Activated T-cell treated with anti-CD3 and anti-CD28 coated beads for 4 hours (primary cell): Measurements from ENCODE around the gene OGT.
"Not testable (repeated sequence)": the region's sequence is repeated elsewhere in the genome, so short reads cannot be mapped to it uniquely, and the experiment has no call there.

Experiments
- DNase-seq: peaks from one replicate; pipeline ENCODE4 v3.0.0-alpha.2; 2020

Gene OGT

DNA sequence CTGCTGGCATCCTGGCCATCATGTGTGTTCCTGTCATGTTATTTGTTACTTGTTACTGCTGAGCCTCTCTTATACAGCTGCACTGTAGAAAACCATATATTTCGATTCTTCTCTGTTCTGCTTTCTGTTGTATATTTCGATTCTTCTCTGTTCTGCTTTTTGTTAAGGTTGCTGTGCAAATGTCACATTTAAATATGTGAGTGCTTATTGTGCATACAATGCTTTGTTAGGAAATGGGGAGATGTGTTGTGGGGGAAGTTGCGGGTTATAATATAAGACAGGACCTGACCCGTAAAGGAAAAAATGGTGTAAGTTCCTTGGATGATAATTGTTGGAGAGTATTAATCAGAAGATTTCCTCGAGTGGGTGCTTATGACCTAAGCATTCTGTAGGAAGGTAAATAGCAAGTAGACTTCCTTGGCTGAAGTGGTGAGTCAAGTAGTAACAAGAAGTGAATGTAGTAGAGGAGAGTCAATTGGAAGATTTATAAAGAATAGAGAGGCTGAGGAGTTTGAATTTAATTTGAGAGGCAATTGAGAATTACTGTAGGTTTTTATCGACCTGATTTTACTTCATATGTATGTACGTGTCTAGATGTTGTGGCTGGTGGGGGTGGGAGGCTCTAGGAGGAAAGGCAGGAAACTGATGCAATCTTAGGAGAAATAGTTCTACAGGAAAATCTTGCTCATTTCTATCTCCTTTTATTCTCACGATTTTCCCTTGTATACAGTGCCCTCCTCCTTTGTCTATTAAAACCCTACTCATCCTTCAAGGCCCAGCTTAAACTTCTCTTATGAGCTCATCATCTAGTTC, 8.5 kb downstream of the OGT start:
- no peak for DNase-seq

DNA sequence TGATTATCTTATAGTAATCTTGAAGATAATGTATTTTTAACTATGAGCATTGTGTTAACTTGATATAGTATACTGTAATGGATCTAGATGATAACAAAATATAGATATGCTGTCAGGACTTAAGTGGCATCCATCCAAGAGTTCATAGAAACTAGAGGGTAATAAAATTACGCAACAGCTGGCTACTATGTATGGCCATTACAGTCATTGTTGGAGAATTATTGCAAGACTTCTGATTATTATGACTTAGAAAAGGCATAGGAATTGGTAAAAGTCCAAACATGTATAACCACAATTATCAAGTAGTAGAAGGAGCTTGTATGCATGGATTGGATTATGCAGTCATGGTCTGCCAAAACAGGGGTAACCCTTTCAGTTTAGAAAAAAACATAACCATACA, 9.5 kb downstream of the OGT start:
- no peak for DNase-seq

DNA sequence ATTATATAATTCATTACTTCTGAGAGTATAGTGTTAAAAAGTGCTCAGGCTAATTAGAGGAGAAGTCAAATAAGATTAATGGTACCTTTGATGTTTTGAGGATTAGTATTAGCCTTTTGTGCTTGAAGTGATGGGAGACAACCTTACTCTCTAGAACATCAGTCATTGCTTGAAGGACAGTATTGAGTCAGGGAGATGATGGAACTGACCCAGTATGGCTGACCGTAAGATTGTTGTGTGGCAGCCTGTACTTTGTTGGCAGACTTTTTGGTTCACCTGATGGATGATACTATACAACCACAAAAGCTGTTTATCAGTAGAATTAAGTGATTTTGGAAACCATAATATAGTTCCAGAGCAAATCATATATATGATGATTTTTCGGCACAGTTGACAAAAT, 9.9 kb downstream of the OGT start:
- DNase-seq = no peak

DNA sequence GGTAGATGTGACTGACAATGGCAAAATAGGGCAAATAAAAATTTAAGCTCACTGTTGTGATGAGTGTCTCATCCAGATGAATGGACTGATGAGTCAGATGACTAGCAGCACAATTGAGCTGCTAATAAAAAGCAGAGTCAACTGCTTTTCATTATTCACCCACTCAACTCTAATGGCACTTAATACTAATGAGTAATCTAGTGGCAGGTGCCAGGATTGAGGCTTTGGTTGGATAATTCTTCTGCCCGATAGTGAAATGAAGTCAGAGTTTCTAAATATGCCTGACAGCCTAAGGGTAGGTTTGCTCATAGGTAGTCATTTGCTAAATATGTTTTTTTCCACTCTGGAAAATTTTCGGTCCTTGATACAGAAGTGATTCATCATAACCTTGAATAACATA, 10.4 kb downstream of the OGT start:
- no peak for DNase-seq

DNA sequence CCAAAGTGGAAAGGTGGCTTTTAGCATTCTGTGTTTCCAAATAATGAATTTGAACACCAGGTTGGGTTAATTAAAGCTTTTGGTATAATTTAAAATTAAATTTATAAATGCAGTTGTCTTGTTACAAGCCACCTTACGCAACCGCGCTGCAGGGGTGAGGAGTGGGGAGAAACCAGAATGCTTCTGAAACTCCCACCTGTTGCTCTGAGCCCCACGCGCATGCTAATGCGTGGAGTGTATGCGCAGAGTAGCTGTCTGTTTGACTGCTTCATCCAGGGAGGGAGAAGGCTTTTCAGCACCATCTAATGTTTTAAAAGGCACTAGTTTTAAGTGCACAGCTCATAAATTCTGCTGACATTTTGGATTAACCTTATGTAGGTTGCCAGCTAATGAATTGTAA, 12.5 kb downstream of the OGT start:
- DNase-seq = no peak

DNA sequence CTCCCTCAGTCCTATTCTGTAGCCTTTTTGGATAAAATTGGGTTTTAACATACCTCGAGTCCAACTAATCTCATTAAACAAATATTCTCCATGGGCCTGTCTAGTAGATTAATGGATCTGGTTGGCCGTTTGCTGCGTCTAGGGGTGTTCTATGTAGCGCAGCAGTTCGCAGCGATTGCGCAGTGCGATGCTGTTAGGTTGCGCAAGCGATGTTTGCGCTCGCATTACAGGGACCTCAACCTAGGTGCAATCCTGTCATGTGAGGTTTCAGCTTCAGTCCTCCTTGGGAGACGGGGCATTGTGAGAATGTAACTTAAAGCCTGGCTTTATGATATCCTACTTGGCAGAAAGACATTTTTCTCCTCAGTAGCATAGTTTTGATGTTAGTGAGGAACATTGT, 14.0 kb downstream of the OGT start:
- no peak for DNase-seq

DNA sequence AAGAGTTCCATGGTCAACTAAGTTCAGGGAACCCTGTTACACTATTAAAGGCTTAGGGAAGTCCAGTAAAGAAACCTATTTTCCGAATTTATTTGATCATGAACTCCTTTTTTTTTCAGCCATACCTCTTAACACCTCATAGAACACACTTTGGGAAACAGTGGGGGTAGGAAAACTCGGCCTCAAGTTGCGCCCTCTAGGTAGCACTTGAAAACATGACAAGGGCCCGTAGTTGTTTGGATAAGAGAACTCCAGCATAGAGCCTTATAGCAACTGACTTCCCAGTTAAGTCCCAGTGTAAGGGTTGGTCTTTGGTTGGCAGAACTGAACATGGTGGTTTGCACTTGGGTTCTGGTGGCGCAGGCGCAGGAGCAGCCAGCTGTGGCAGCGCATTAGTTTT, 14.4 kb downstream of the OGT start:
- no peak for DNase-seq

DNA sequence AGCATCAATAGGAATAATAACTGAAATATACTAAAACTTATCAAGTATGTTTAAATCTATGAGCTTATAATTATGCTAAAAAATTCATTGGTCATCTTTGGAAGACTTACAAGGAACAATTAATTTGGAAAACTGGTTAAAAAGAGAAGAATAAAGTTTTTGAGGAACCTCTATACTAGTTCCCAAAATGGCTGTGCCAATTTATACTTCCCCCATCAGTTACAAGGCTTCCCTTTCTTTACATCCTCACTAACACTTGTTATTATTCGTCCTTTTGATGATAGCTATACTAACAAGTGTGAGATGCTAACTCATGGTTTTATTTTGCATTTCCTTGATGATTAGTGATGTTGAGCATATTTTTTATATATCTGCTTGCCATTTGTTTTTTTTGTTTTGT, 17.1 kb downstream of the OGT start:
- no peak for DNase-seq

DNA sequence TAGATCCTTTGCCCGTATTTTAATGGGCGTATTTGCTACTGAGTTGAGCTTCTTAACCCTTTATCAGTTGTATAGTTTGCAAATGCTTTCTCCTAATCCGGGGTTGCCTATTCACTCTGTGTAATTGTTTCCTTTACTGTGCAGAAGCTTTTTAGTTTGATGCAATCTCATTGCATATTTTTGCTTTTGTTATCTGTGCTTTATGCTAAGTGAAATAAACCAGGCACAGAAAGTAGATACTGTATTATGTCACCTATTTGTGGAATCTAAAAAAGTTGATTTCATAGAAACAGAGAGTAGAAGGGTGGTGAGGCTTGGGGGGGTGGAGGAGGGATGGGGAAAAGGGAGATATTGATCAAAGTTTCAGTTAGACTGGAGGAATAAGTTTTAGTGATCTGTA, 17.7 kb downstream of the OGT start:
- no peak for DNase-seq

DNA sequence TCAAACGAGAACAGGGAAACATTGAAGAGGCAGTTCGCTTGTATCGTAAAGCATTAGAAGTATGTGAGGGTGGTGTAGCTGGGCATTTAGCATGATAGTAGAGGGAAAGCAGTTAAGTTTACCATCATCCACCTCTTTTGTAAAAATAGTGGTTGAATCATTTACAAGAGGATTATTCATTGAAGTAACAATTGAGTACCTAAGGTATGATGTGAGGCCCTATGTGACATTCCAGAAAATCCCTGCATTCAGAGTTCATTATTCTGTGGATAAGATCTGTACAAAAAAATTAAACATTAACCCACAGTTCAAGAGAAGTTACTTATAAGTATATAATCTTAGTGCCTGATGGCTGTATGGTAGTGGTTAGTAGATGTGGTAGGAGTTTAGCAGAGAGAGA, 23.1 kb downstream of the OGT start:
- DNase-seq = no peak

DNA sequence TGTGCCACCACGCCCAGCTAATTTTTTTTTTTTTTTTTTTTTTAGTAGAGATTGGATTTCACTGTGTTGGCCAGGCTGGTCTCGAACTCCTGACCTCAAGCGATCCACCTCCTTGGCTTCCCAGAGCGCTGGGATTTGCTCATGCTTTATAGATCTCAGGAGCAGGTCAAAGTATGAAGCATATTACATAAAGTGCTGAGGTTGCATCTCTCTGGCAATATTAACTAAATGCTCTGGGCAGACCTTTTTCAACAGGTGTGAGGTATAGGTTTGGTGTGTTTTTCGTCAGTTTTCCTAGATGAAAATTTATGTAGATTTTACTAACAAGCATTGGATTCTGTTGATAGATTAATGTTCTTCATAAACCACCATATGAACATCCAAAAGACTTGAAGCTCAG, 26.0 kb downstream of the OGT start:
- DNase-seq = no peak

DNA sequence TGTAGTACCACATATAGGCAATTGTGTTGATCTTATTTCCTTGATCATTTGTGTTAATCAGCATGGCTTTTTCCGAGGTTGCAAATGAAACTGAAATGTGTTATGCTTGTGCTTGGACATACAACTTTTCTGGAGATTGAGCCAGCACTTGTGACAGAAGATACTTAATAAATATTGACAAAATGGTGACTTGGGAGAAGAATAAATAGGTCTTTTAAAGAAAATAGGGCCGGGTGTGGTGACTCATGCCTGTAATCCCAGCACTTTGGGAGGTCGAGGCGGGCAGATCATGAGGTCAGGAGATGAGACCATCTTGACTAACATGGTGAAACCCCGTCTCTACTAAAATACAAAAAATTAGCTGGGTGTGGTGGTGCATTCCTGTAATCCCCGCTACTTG, 26.9 kb downstream of the OGT start:
- DNase-seq = not testable (repeated sequence)

DNA sequence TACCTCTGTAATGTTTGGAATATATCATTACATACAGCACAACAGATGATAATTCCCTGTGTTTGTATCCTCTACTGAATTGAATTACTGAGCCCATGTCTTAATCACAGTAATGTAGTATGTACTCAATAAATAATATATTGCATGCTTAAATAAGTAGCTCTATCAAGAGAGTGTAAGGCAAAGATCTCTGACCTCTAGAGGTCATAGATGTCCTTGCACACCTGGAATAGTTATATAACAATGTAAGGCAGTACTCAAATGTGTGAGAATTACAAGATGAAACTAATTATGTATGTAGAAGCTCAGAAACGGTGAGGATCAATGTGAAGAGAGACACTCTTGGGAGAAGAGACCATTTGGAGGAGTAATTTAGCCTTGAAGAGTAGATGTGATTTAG, 31.0 kb downstream of the OGT start:
- no peak for DNase-seq

DNA sequence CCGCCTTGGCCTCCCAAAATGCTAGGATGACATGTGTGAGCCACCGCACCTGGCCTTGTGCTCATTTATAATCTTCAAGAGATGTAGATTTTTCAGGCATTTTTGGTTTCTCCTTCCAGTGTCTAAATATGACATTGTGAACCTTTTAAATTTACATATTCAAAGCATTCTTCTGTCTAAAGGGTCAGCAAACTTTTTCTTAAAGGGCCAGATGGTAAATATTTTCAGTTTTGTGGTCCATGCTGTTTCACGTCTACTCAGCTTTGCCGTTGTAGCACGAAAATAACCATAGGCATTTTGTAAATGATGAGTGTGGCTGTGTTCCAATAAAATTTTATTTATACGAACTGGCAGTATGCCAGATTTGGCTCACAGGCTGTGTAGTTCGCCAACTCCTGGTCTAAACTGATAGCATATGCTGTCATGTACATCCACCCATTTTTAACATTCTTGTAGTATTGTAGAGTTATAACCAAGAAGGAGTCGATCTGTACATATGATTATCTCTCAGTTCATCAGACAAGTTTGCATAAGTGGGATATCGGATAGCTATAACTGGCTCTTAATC, 32.7 kb downstream of the OGT start:
- DNase-seq = no peak

DNA sequence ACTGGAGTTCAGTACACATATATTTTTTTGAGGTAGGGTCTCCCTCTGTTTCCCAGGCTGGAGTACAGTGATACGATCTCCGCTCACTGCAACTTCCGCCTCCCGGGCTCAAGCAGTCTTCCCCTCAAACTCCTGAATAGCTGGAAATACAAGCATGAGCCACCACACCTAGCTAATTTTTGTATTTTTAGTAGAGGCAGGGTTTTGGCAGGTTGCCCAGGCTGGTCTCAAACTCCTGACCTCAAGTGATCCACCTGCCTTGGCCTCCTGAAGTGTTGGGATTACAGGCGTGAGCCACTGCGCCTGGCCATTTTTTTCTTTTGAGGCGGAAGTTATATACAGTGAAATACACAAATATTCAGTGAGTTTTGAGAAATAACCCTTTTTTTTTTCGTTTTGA, 38.5 kb downstream of the OGT start:
- DNase-seq = not testable (repeated sequence)

DNA sequence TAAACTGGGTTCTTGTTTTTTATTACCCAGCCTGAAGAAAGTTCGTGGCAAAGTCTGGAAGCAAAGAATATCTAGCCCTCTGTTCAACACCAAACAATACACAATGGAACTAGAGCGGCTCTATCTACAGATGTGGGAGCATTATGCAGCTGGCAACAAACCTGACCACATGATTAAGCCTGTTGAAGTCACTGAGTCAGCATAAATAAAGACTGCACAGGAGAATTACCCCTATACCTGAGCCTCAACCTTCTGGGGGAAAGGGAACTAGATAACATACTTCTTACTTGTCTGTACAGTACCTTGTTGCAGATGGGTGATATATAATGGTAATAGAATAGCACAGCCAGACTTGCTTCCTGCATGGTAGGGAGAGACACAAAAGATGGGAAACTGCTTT, 40.7 kb downstream of the OGT start:
- no peak for DNase-seq

DNA sequence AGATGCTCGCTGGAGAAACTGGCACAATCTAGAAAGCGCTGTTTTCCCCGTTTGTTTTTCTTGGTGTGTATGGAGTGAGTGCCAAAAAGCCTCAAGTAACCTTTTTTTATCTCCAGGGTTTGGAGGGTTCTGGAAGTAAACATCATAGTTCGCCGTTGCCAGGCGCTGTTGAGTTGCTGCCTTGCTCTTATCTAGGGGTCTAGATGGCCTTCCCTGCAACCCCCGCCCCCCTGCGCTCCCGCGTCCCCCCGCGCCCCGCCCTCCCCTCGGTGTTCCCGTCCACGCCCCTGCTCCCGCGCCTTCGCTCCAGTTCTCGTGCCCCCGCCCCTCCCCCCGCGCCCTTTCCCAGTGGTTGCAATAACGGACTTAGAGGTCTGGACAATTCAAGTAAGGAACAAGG, 44.8 kb downstream of the OGT start:
- DNase-seq = no peak

DNA sequence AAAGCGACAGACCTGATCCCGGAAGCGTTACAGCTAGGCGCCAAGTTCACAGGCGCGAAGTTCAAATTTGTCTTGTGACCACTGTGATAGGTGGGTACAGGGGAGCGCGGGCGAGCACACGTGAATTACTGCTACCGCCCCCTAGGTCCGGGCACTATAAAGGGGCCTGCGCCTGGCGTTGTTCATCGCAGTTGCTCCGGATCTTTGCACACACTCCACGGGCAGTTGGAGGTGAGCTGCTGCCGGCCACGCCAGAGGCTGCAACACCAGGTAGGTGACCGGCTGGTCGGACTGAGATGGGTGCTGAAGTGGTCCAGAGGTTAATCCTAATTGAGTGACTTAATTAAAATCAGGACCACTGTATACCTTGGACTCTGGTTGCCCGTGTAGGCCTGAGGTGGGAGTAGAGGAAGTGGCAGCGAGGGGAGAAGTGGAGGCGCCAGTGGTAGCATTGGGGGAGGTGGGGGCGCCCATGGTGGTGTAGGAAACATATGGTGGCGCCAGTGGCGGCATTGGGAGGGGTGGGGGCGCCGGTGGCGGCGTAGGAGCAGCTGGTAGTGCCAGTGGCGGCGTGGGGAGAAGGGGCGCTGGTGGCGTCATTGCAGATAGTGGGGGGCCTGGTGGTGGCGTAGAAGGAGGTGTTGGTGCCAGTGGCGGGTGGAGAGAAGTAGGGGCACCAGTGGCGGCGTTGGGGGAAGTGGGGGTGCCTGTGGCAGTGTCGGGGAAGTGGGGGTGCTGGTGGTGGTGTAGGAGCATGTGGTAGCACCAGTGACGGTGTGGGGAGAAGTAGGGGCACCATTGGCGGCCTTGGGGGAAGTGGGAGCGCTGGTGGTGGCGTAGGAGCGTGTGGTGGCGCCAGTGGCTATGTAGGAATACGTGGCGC, 45.6 kb downstream of the OGT start, which contains the start of gene GCNA:
TSS of gene GCNA (plus strand) at position 185 of the 883 bp plus-strand sequence. CDS start 2,385 bp downstream, outside the sequence.
- no peak for DNase-seq

DNA sequence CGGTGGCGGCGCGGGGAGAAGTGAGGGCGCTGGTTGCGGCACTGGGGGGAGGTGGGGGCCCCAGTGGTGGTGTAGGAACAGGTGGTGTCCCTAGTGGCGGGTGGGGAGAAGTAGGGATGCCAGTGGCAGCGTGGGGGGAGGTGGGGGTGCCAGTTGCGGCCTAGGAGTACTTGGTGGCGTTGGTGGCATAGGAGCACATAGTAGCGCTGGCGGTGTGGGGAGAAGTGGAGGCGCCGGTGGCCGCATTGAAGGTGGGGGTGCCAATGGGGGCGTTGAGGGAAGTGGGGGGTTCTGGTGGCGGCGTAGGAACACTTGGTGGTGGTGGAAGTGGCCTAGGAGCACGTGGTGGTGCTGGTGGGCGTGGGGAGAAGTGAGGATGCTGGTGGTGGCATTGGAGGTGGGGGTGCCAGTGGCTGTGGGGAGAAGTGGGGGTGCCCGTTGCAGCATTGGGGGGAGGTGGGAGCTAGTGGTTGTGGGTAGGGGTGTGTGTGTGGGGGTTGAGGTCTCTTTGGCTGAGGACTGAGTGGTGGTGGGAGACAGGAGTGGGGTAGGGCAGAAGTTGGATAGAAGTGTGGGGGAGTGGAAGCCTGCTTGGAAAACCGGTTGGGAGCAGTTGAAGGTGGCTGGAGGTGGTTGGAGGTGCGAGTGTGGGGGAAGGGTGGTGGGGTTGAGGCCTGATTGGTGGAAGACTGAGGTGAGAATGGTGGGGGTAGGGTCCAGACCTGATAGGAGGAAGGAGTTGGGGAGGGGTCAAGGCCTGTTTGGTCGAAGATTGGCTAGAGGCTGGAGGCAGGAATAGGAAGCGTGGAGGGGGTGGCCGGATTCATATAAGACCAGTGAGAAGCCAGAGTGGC, 46.5 kb downstream of the OGT start:
- DNase-seq = no peak

DNA sequence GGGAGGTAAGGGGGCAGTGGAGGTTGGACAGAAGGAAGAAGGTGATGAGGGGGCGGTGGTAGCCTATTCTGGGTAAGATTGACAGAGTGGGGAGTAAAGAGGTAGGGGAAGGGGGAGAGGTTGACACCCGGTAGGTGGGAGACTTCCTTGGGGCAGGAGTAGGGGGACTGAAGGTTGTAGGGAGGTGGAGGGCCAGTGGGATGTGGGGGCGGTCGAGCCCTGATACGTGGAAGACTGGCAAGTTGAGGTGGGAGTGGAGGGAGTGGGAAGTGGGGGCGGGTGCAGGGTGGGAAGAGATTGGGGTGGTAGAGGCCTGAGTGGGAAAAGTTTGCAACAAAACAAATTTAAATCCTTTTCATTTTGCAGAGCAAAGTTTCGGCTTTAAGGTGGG, 47.1 kb downstream of the OGT start:
- DNase-seq = no peak

DNA sequence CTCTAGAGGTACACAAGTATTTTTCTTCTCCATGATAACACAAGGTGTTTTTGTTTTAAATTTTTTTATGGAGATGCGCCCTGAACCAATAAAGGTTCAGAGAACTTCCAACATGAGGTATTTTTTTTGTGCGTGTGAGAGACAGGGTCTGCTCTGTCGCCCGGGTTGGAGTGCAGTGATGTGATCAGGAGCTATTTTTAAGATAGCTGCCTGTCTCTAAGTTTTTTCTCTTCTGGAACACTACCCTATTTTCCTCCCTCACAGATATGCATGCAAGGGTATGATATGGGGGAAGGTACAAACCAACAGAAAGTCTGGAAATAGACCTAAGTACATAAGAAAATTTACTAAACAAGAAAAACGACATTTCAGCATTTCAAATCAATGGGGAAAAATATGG, 48.3 kb downstream of the OGT start:
- no peak for DNase-seq

DNA sequence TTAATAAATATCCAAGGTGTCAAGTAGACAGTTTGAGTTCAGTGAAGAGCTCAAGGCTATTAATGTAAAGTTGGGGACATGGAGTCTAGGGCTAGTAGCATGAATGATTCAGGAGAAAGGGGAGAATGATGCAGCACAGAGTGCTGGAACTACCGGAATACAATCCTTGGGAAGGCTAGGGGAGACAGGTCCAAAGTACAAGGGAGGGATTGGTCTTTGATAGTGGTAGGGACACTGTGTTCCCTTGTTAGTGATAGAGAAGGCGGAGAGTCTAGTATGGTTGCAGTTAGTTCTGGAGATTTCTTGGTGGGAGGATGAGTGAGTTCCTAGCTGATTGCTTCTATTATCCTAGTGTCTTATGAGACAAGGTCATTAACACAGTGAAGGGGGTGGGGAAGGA, 54.0 kb downstream of the OGT start:
- DNase-seq = no peak

DNA sequence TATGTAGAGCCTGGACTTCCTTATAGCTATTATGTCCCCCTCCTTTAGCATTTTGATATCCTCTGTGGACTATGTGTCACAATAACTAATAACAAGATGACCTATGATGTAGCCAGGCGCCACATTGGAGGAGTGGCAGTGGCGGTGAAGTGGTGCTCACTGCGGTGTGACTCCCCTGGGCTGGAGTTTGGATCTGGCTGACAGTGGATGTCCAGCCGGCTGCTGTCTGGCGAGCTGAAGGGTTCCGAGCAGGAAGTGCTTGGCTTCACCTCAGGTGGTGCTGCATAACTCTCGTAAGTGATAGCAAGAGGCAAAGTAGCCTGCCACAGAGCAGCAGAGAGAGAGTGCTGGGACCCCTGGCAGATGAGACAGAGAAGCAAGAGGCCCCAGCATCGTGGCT, 60.3 kb downstream of the OGT start:
- not testable (repeated sequence) for DNase-seq
